T1000 (cell line): Measurements from ENCODE around the gene FBXO7.
A peak's percentile ranks its signal among the peaks of the same experiment; 100 is the strongest.
"Not testable (repeated sequence)": the region's sequence is repeated elsewhere in the genome, so short reads cannot be mapped to it uniquely, and the experiment has no call there.

Experiments used
- DNase-seq: peaks from one replicate; lab custom pipeline; 2025; ENCODE audit warnings: mixed read lengths; lab: John Stamatoyannopoulos, UW

FBXO7 gene

DNA sequence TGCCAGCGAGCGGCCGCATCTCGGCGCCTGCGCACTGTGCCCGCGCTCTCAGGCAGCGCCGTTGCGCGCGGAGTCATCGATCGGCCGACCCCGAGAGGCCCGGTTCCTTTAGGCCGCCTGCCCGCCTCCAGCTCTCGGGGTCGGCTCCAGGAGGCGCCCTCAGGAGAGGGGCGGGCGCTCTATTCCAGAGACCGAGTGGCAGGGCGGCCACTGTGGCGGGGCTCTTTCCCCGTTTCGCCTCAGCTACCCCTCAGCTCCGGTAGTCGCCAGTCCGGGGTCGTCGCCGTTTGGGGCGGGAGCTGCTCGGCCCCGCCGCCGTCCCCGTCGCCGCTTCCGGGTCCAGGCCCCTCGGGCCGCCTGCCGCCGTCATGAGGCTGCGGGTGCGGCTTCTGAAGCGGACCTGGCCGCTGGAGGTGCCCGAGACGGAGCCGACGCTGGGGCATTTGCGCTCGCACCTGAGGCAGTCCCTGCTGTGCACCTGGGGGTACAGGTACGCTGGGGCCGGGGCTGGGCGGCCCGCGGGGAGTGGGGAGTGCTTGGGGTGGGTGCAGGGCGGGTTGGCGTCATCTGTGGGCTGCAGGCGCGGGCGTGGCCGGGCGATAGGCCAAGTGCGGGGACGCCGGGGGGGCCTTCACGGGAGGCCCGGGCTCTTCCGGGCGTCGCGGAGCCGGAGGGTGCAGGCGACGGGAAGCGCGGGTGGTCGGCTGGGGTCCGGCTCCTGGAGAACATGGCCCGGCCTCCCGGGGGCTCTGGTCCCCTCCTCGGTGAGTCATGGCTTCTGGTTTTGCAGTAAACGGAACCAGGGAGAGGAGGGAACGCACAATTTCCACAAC, at the start of gene FBXO7:
FBXO7 (plus strand) TSS at position 177 of the 833 bp plus-strand sequence; CDS start at position 369, 192 bp downstream.
- DNase-seq, result peak; percentile 84

DNA sequence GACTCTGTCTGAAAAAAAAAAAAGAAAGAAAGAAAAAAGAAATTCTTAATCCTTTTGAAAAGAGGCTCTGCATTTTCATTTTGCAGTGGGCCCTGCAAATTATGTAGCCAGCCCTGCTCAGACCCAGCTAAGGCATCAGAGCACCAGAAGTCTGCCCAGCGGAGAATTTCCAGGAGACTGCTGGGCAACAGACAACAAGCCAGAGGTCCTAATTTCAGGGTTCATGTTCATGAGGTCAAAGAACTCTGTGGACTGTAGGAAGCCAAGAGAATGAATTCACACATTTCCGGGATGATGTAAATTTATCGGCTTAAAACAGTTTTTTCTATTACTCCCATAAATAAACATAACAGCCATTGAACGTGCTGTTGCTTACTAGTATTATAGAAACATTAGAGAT, 47.7 kb upstream of the FBXO7 start:
- DNase-seq, result no peak

DNA sequence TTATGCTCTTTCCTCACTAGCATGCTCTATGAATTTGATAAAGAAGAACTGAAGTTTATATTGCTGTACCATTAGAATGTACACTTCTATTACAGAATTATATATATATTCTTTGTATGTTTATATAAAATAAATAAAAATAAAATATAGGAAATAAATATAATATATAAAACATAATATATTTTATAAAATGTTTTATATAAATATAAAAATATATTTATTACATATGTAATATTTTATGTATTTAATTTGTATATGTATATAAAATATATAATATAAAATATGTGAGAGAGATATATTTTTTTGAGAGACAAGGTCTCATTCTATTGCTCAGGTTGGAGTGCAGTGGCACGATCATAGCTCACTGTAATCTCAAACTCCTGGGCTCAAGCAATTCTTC, 44.3 kb upstream of the FBXO7 start:
- DNase-seq, result no peak

DNA sequence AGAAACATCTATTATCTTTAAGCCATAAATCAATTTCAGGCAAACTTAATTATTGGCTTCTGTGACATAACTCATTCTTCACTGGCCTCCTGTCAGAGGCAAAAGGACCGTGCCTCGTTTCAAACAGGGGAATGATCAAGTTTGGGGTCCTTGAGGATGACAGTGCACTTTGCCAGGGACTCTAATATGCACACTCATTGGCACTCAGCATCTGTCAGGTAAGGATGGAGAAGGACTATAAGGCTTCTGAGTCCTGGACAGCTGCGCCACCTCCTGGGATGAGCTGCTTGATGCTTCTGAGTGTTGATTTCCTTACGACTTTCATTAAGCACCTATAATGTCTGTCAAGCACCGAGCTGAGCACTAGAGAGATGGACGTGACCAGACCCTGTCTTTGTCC, 30.5 kb upstream of the FBXO7 start:
- DNase-seq, result no peak

DNA sequence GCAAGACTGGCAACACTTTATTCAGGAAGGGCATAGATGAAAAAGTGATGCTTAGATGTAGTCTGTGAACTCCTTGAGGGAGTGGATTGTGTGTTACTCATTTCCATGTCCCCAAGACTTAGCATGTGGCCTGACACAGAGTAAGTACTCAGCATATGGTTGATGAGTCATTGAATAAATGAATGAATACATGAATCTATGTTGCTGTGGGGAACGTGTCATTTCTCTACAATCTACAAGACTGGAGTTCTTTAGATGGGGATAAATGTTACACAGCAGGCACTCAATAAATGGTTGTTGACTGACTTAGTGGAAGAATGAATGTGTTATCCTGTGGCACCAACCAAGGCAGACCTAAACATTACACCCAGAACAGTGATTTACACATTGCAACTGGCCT, 28.3 kb upstream of the FBXO7 start:
- no peak for DNase-seq

DNA sequence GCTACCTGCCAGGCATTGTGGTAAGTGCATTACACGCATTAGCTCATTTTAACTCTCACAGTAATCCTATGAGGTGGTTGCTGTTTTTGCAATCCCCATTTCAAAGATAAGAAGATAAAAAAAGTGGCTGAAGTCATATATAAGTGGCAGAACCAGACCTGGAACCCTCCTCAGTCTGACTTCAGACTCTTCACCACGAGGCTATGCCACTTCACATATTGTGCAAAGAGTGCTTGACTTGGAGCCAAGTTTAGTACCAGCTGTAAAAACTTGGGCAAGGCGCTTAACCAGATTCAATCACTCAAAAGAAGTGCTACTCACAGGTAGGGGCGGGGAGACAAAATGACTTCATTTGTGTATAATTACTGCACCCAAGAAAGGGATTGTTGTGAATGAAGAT, 25.6 kb upstream of the FBXO7 start:
- DNase-seq, result no peak

DNA sequence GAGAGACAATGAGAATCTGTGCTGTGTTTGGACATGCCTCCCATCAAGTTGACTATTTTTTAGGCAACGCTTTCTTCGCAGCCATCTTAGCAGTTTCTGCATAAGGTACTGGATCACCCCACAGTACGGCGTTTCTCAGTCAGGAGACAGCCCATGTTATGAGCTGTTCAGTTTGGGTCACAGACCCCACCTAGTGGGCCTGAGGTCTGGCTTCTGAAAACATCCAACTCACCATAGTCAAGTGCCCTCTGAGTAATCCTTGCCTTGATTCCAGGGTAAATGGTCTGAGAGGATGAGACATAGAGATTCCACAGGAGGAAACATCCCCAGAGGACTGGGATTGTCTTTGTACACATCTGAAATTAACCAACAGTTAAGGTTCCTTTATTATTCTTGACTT, 17.6 kb upstream of the FBXO7 start:
- DNase-seq, result no peak

DNA sequence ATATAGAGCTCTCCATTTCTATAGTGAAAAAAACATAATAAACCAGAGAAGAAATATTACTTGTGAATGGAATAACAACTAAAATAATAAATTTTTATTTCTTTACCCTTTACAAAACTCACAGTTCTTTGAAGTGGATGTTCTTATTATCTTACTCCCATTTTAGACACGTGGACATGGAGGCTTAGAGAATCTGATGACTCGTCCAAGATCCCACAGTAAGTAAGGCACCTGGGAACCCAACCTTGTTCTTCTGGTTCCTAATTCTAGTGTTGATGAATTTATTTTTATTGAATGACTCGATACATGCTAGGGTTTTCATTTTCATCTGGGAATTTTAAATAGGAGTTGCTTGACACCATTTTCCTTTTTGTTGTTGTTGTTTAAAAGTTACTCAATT, 12.2 kb upstream of the FBXO7 start:
- no peak for DNase-seq

DNA sequence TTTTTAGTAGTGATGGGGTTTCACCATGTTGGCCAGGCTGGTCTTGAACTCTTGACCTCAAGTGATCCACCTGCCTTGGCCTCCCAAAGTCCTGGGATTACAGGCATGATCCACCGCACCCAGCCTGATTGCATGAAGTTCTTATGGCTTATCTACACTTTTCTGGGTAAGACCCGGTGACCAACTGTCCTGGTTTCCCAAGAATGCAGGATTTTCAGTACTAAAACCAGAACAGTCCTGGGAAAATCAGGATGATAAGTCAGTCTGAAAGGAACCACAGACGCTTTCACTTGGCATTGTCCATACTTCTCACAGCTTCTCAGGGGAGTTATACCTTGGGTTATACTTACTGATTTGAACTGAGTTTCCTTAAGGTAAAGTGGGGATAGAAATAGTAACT, 8.9 kb upstream of the FBXO7 start:
- no peak for DNase-seq

DNA sequence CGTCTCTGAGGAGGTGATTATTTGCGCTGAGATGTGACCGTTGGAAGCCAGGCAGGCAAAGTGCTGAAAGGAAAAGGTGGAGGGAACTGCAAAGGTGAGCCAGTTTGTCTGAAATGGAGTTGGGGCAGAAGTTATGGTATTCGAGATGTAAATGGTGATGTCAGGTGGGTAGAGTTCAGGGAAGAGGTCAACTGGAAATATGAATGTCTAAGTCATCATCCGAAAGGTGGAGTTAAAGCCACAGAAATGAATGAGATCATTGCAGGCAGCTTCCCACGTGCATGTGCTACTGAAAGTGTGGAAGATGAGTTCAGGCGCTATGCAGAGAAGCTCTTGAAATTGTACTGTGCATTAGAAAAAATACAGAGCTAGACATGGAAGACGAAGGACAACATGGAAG, 8.1 kb upstream of the FBXO7 start:
- DNase-seq, result no peak

DNA sequence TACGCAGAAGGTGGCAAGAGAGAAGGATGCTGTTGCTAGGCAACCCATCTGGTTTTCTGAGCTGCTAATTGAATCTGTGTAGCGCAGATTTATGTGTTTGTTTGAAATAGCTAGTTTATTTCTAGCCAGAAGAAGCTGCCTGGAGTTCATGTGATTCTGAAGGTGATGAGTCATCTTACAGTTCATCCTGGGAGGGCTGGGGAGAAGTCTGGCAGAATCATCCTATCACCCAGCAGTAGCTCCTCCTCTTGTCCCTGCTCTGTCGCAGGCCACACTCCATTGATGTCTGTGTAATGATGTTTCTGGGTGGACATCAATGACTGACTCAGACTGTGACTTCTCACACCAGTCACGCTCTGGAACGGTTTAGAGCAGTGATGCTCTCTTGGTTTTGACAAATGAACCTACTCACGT, 4.8 kb upstream of the FBXO7 start:
- no peak for DNase-seq

DNA sequence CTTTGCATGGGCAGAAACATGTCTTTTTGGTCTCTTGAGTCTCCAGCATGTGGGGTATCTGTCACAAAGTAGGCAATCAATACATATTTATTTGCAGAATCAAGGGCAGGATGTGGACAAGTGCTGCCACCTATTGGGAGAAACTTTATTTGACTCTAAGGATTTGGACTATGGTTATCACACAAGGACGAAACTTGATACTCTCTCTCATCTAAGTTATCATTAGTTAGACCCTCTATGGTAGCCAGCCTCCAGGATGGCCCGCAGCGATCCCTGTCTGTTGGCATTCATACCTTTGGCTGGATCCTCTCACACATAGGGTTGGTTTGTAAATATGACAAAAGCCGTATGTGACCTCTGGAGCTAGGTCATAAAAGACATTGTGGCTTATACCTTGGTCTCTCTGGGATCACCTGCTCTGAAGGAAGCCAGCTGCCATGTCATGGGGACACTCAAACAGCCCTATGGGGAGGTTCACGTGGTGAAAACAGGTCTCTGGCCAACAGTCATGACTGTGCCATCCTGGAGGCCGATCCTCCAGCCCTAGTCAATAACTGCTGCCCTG, 1.1 kb upstream of the FBXO7 start:
- DNase-seq, result no peak

DNA sequence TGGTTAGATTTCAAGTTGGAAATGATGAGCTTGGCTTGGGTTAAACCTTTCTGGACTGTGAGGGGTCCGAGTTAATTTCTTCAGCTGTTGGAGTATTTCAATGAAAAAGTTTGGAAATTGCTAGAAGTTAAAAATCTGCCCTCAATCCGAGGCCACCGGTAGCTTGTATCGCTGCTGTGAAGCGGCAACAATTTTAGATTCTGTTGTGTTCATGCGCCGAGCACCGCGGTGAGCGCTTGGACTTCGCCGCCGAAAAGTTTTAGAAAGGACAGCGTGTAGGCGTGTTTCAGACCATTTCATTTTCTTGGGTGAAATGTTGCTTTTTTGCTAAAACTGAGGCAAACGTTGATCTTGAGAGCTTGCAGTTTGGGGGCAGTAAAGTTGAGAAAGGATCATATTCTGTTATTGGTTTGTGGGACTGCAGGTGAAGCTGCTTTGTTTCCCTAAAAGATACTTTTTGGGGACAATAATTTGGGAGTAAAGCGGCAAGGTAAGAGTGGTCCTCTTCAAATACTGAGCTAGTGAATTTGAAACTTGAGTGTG, 928 bp downstream of the FBXO7 start:
- DNase-seq, result no peak

DNA sequence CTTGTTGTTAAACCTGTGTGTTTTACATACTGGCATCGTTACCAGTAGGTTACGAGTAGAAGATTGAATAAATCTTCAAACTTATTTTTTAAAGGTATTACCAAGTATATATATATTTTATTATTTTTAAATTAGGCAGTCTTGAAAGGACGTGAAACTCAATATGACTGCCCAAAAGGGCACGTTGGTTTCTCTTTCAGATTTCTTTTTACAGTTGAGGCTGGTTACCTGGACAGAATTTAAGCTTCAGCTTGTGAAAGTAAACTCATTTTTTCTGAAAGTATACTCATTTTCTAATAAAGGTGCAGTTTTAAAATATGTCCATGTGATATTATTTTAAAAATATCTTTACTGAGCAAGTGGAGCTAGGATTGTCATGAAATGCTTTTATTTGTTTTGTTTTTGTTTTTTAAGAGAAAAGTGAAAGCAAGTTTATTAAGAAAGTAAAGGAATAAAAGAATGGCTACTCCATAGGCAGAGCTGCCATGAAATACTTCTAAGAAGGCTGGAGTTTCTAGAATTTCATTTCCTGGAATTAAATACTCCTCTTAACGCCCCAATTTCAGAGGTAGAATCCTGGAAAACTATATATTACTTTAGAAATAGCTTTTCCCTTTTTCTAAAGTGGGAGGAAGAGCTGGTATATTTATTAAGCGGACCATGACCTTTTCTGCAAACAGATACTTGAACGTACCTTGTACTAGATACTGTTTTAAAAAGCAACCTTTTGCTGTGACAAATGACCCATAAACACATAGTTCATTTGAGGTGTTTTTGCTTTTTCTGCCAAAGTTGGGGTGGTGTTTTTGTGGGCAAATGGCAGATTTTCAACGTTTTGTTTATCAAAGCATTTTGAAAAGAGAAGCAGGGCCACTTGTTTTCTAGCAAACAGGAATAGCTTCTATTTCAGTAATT, 1.9 kb downstream of the FBXO7 start:
- DNase-seq, result no peak

DNA sequence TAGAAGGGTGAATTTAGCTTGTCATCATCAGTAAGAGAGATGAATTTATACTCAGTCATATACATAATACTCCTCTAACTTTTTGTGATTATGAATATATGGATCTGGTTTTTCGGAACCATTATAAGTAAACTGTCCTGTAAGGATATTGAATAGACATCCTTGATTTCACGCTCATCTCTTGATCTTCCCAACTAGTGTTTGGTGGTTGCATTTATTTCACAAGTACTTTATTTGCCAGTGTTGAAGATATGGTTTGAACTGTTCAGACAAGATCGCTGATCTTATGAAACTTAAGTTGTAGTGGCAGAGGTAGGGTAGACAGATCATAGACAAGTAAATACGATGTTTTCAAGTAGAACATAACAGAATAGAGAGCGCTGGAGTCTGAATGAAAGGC, 3.0 kb downstream of the FBXO7 start:
- DNase-seq, result no peak

DNA sequence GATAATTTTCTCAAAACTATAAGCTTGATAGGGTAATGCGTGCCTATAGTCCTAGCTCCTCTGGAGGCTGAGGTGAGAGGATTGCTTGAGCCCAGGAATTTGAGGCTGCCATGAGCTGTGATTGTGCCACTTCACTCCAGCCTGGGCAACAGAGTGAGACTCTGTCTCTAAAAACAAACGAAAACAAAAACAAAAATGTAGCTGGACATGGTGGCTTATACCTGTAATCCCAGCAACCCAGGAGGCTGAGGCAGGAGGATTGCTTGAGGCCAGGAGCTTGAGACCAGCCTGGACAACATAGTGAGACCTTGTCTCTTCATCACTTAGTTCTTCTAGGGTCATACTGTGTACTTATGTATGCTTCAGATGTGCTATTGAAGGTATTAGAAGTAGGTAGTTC, 3.9 kb downstream of the FBXO7 start:
- DNase-seq, result not testable (repeated sequence)

DNA sequence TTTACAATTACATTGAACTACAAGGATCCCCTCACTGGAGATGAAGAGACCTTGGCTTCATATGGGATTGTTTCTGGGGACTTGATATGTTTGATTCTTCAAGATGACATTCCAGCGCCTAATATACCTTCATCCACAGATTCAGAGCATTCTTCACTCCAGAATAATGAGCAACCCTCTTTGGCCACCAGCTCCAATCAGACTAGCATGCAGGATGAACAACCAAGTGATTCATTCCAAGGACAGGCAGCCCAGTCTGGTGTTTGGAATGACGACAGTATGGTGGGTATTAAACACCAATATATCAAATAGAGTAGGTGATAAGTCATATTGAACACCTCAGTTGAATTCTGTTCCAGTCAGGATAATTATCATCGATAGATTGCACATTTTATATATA, 4.4 kb downstream of the FBXO7 start:
- no peak for DNase-seq

DNA sequence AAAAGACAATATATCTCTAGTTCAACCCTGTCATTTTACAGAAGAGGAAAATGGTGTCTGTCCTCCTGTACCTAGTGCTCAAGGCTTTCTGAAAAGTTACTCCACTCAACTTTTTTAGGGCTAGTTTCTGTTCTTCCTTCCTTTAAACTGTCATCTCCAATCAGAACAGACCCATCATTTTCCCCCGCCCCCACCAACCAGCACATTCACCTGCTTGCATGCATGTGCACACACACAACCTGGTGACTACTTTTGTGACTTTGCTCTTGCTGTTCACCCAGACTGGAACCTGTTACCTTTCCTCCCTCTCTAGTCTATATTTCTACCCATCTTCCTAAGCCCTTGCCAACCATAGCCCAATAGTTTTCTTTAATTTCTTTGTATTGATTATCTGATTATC, 5.6 kb downstream of the FBXO7 start:
- no peak for DNase-seq

DNA sequence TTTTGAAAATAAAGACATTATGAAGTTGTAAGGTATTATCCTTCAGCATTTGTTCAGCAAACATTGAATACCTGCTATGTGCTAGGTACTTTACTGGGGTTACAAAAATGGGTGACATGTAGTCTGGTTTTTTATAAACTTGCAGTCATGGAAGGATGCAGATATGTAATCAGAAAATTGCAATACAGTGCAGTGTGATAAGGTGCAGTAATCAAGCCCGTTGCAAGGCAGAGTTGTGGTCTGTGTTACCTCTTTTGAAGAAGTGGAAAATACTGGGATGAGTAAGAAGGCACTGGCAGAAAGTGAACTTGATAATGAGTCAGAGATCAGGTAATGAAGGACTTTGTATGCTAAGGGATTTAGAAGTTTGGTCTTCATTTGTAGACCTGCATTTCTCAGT, 8.1 kb downstream of the FBXO7 start:
- DNase-seq, result no peak

DNA sequence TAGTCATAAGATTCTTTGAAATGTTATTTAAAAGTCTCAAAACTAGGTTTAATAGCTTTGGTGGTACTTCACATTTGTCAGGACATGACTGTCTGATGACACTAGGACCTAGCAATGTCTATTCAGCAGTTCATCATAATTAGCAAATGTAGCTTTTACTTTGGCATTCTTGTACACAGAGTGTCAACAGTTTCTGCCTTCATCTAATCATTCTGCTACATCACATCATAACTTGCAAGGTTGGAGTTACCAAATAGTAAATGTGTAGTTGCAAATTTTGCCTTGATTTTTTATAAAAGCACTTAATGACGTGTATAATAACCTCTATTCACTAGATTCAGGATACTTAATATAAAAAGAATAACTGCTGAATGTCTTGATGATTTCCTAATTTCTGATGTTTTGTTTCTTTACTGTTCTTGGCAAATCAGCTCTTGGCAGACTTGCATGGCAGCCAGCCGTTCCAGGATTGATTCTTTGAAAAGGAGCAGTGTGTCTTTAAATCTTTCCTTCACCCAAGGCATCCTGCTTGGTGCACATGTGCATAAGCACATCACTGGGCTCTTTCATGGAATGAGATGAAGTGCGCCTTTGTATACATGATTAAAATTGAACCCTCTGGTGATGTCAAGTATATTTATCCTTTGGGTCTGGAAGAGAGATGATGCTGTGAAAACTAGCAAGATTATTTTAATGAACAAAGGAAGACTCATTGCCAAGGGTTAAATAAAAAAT, 12.2 kb downstream of the FBXO7 start:
- no peak for DNase-seq

DNA sequence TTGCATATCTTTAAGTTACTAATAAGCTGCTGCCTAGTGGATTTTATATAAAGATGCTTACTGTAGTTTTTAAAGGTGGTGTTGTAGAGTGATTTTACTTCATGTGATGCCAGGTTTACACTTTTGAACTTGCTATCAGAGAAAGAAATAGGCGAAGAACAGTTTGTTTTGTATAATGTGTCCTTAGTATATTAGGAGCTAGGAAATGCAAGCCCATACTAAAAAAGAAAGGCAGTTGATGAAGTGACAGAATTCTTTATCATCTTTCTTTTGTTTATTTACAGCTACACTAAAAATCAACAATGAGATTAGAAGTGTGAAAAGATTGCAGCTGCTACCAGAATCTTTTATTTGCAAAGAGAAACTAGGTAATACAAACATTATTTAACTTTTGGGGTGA, 12.8 kb downstream of the FBXO7 start:
- no peak for DNase-seq

DNA sequence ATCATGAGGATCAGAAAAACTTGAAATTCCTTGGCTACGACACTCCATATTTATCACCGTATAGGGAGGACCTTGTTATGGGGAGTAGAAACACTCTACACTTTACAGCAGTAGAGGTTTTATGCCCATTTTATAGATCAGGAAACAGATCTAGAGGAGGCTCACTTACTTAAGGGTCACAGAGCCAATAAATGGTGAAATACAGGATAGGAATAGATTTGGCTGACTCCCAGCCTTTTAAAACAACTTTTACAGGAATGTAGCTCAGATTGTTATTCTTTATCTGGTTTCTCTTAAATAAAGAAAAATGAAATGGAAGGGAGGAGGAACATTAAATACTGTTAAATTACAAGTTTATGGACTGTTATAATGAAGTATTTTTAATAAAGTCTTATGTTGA, 14.8 kb downstream of the FBXO7 start:
- no peak for DNase-seq
